Retina (tissue), 1 donor: Measurements from ENCODE around the gene EXOSC6.
"Not testable (repeated sequence)": the region's sequence is repeated elsewhere in the genome, so short reads cannot be mapped to it uniquely, and the experiment has no call there.

Source experiments
- DNase-seq: peaks from one replicate; pipeline ENCODE4 v3.0.0-alpha.2; 2016

Gene EXOSC6

DNA sequence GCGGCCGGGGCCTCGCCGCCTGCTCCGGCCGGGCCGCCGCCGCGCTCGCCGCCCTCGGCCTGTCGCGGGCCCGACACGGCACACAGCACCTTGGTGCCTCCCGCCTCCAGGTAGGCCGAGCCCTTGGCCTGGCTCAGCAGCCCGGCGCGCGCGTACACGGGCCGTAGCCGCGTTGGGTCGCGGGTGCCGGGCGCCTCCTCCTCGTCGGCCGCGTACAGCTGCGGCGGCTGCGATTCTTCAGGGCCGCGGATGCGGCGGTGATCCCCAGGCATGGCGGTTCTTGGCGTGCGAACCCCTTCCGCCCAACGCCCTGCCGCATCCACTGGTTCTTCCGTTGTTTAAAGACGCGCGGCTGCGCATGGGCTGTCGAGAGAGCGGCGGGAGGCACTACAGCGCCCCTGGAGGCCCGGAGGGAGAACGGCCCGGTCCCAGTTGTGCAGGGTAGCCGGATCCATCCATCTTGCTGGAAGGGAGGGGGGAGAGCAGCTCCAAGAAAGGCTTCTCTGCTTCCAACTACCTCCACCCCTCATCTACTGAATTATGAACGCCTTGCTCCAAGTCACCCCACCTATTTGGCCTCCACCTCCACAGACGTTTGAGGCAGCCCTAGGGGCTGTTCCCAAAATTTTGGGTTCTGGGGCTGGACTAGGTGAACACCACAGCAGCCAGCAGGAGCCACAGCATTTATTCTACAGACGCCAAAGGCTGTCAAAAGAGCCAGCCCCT is at the start of gene EXOSC6:
Gene EXOSC6, minus strand, starts transcription at position 312 of the 726 bp plus-strand sequence. Its CDS starts 40 bp downstream, at position 272.
- peak; percentile 95 for DNase-seq

DNA sequence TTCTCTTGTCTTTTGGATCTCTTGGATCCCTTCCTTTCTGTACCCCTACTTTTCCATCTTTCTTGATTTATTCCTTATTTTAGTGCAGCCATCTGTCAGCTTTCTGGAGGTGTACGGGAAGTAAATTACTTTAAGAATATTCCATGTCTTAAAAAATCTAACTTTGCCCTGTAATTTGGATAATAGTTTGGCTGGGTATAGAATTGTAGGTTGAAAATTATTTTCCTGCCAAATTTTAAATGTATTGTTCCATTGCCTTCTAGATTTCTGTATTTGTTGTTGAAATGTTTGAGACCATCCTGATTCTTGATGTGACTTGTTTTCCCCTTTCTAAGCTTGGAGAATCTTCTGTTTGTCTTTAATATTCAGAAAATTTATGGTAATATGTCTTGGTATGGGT is 49.4 kb upstream of the EXOSC6 start:
- DNase-seq, result no peak

DNA sequence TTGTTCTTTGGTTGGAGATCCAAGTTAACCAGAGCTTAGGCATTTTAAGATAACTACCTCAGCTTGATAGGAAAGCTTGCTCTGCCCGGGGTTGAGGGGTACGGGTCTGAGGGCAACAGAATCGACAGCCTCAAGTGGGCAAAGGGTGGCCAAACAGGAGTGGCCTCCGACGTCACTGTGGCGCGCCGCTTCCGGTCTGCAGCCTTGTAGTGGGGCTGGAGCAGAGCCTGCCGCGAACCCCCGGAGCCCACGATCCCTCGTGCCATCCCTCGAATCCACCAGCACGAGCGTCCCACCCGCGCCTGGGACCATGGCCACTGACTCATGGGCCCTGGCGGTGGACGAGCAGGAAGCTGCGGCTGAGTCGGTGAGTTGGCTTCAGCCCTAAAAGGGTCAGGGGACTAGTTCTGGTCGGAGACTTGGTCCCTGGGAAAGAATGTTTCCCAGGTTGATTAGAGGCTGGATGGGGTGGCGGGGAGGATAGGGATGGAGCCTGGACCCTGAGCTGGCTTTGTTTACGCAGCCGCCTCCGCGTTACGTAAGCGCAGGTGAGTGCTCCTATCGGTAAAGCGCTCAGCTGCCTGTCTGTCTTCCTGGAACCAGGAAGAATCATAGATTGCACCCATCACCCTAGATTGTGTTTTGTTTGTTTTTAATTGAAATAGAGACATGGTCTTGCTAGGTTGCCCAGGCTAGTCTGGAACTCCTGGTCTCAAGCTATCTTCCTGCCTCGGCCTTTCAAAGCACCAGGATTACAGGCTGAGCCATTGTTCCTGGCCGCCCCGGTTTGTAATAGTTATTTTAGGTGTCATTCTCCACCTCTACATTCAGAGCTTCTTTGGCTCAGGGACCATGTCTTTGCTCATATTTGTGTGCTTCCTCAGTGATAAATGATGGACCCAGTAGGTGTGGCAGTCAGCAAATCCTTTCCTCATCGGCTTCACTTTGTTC is 47.5 kb upstream of the EXOSC6 start, which contains the start of gene DDX19B:
Gene DDX19B, plus strand, starts transcription at position 199 of the 951 bp plus-strand sequence. Its CDS starts 112 bp downstream, at position 311.
- peak; percentile 90 for DNase-seq

DNA sequence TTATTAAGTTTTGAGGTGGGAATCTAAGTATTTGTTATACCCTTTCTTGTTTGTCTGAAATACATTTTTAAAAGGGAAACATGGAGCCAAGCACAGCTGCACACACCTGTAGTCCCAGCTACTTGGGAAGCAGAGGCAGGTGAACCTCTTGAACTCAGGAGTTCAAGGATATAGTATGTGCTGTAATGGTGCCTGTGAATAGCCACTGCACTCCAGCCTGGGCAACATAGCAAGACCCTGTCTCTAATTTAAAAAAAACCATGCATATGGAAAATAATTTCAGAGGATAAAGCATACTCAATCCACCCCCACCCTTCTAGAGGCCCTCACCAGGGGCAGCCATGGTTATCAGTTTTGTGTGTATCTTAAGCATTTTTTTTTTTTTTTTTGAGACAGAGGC is 43.9 kb upstream of the EXOSC6 start:
- DNase-seq, result no peak

DNA sequence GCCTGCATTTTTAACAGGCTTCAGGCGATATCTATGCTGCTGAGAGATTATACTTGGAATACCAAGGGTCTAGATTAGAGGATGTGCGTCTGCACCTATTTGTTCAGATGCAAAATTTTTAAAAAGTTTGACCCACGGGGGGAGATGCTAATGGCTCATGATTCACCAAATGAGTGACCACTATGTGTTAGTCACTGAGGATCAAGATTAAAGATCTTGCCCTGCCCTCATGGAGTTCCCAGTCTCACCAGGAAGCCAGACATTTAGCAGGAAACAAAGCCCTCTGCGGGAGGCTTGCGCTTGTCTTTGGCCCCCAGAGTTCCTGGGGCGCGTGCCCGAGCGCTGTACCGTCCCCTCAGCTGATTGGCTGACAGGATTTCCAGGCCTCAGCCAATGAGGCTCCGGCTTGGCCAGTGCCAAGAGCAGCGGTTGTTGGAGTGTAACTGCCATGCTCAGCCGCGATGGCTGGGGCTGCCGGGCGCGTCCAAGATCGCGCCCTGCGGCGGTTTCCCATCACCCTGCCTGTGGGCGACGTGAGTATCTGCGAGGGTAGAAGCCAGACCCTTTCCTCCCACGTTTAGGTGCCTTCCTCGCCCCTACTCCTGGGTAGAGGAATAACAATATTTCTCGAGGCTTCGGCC is 42.8 kb upstream of the EXOSC6 start:
- no peak for DNase-seq

DNA sequence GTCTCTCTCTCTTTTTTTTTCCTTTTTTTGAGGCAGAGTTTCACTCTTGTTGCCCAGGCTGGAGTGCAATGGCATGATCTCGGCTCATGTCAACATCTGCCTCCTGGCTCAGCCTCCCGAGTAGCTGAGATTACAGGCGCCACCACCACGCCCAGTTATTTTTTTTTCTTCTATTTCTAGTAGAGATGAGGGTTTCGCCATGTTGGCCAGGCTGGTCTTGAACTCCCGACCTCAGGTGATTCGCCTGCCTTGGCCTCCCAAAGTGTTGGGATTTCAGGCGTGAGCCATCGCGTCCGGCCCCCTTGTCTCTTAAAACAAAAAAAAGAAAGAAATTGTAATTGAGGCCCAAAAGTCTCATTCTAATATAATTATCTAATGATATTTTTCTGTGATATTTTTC is 40.4 kb upstream of the EXOSC6 start:
- DNase-seq, result not testable (repeated sequence)

DNA sequence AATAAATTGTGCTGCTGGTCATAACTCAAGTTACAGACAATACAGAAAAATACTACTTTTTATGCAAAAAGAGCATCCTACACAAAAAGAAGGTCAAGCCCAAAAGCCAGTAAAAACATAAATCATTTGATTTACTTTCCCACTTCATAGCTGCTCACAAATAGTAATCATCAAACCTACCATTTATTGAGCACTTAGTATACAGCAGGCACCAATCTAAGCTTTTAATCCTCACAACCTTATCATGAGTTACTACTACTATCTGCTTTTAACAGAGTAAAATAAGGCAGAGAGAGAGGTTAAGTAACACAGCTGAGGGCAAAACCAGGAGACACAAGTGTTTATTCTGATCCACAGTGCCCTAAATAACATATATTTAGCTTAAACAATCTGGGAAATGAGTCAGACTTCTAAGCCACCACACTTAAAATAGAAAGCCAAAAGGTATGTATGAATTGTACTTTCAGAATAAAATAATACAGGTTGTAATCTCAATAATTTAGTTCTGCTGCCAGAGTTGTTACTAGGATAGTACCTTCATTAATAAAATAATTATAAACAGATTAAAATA is 39.3 kb upstream of the EXOSC6 start:
- no peak for DNase-seq

DNA sequence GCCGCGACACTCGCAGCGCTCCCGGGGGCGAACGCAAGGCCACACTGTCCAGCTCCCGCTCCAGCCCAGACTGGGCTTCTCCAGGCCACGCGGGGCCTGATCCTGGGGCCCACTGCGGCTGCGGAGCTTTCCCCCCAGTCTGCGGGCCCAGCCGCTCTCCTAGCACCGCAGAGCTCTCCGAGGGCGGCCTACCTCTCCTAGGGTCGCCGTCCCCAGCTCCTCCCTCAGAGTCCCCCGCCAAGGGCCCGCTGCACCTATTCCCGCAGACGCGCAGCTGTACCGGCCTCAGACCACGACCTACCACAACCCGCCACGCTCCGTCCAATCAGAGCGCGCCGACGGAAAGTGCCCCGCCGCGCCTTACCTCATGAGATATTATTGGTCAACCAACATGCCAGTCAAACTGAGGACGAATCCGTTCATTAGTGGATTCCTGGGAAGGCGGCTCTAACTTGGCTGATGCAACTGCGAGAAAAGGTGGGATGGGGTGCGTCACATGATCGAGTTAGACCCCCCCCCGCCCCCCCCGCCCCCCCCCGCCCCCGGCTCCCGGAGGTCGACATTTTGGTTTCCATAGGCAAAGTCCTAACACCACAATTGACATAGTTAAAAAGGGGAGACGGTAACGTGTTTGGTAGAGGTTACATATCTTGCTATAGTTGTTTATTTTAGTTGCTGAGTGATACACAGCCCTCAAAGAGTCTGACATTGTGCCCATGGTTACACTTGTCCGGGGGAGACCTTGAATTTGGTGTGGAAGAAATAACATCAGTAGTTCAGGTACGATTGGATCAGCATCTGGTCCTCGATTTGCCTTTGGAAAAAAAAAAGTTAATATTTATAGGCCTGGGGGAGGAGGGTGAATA is 37.7 kb upstream of the EXOSC6 start, which contains the start of gene AARS1:
Gene AARS1, minus strand, starts transcription at position 278 of the 866 bp plus-strand sequence. CDS start 6,743 bp downstream, outside the sequence.
- DNase-seq, result peak; percentile 98

DNA sequence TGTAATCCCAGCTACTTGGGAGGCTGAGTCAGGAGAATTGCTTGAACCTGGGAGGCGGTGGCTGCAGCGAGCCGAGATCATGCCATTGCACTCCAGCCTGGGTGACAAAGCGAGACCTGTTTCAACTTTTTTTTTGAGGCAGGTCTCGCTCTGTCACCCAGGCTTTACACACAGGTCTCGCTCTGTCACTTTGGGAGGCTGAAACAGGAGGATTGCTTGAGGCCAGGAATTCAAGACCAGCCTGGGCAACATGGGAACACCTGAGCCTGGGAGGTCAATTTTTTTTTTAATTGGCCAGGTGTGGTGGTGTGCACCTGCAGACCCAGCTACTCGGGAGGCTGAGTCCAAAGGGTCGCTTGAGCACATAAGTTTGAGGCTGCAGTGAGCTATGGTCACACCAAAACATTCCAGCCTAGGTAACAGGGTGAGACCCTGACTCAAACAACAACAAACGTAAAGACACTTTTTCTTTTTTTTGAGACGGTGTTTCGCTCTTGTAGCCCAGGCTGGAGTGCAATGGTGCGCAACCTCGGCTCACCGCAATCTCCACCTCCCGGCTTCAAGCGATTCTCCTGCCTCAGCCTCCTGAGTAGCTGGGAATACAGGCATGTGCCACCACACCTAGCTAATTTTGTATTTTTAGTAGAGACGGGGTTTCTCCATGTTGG is 35.7 kb upstream of the EXOSC6 start:
- not testable (repeated sequence) for DNase-seq

DNA sequence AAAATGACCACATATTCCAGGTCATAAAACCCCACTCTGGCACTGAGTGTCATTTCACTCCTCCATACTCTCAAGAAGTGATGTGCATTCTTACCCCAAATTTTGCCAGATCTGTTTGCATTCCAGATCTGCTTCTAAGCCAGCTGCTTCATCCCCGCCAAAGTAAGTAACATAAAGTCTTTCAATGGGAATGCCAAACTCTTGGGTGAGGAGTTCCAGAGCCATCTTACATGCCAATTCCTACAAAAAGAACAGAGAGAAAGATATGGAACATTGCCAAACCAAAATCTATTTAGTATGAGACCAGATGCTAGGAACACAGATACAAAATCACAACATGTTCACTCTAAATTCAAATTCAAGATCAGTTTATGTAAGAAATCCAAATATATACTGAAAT is 24.7 kb upstream of the EXOSC6 start:
- no peak for DNase-seq

DNA sequence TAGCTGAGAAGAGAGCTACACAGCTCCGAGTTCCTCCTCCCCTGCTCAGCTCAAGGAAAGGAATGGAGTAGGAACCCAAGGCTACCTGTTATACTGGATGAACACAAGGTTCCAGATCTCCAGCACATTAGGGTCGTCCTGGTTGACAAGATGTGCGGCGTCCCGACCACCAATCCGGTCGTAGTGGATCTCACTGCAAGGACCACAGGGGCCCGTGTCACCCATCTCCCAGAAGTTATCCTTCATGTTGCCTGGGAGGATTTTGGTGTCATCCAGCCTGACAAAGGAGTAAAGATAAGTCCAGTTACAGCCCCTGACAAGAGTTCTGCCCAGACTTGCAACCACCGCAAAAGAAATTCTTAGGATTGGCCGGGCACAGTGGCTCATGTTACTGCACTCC is 20.0 kb upstream of the EXOSC6 start:
- no peak for DNase-seq

DNA sequence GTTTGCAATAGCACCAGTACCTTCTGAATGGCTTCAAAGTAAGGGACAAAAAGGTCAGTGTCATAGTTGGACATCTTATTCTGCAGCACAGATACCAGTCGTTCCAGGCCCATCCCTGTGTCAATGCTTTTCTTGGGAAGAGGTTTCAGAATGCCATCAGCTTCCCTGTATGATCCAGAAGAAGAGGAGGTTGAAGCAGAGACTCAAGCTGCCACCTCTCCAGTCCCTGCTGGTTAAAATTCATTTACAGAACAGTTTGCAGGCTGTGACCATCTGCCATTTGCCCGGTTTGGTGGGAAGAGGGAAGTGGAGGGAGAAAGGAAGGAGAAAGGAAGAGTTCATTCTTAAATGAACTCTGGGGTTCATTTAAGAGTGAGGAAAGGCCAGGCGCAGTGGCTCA is 18.4 kb upstream of the EXOSC6 start:
- no peak for DNase-seq

DNA sequence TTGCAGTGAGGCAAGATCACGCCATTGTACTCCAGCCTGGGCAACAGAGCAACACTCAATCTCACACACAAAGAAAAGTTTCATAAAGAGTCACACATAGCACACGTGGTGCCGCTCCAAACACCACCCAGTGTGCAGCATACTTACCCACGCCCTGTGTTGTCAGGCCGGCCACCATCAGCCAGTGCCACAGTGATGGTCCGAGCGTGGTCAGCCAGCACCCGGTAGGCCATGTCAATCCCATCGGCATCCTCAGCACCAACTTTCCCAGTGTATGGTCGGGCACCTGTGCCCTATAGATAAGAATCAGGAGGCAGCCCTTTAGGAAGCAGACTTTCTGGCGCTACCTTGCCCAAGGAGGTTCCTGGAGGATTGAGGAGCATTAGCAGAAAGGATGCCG is 17.7 kb upstream of the EXOSC6 start:
- DNase-seq, result no peak

DNA sequence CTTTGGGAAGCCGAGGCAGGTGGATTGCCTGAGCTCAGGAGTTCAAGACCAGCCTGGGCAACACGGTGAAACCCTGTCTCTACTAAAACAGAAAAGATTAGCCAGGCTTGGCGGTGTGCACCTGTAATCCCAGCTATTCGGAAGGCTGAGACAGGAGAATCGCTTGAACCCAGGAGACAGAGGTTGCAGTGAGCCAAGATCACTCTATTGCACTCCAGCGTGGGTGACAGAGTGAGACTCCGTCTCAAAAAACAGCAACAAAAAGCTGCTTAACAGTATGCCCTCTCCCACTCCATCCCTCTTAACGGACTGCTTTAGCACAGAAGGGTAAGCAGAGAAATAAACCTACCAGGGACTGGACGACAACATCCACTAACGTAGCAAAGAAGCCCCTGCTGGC is 16.2 kb upstream of the EXOSC6 start:
- not testable (repeated sequence) for DNase-seq

DNA sequence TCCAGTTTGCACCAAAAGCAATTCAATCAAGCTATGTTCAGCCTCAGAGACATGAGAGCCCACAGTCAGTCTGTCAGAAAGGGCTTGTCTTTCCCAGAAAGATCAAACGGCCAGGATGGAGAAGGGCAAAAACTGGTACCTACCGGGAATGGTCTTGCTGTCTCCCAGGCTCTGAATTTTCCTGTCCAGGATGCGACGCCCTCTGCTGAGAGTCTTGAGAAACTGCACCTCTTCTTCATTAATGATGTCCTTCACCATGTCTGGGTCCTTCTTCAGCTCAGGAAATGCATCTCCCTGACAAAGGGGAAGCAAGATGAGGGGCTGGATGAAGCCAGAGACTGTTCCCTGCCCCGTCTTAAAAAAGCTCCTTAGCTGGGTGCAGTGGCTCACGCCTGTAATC is 15.8 kb upstream of the EXOSC6 start:
- DNase-seq, result no peak

DNA sequence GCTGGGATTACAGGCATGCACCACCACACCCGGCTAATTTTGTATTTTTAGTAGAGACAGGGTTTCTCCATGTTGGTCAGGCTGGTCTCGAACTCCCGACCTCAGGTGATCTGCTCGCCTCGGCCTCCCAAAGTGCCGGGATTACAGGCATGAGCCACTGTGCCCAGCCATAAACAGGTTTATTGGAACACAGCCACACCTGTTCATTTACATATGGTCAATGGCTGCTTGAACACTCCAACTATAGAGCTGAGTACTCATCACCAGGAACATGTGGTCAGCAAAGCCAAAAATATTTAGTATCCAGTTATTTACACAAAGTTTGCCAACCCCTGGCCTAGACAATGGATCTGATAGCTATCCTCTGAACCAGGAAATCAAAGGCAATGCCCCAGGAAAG is 8.2 kb upstream of the EXOSC6 start:
- DNase-seq, result not testable (repeated sequence)

DNA sequence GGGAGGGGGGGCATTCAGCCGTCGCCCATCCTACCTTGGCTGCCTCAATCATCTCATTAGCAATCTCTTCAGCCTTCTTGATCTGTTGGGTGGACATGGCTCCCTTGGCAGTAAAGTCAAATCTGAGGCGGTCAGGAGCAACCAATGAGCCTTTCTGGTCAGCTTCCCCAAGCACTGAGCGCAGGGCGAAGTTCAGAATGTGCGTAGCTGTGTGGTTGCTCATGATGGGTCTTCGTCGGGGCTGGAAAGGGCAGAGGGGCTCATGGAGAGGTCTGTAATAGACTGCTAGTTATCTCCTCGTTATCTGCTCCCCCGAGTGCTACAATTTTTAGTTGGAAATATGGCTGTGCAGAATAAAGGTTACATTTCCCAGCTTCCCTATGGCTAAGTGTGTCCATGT is 7.2 kb upstream of the EXOSC6 start:
- no peak for DNase-seq

DNA sequence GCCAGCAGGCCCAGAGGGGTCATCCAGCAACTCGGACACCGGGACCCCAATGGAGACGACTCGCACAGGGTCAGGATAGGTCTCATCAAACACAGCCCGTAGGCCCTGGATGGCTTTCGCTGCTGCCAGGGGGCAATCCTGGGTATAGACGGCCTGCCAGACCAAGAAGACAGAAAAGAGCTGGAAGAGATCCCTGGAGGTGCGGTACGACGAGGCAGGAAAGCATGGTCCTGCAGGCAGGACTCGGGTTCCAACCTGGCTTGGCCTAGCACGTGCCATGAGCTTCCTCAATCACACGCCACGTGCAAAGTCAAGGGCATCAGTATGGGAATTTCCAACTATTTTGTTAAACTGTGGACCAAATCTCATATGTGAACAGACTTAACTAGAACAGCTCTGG is 6.3 kb upstream of the EXOSC6 start:
- DNase-seq, result no peak

DNA sequence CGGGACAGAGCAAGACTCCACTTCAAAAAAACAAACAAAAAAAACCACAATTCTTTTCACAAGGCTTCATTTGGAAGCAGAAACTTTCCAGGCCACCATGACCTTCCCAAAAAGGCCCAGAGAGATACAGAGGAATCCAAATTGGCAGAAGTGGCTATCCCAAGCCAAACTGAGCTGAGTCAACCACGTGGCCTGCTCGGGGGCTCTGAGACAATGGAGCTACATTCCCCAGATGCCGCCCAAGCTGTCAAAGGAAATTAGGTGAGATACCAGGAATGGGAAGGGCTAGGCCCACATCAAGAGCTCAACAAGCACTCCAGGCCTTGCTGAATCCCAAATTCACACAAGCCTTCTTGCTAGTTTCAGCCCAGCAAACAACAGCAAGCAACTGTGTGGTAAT is 5.7 kb upstream of the EXOSC6 start:
- no peak for DNase-seq

DNA sequence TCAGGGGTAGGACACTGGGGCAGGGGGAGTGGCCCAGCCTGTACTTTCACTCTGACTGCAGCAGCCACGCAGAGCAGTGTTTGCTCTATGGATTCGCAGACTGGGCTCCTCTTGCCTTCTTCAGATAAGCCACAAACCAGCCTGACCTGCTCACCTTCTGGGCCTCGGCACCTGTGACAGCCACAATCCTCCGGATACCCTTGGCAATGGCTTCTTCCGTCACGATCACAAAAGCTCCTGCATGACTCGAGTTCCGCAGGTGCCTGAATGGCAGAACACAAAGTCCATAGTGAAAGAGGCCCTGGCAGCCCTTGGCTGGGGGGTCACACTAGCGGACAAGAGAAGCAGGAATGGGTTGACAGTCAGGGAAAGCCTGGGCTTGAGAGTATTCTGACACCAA is 3.8 kb upstream of the EXOSC6 start:
- DNase-seq, result no peak

DNA sequence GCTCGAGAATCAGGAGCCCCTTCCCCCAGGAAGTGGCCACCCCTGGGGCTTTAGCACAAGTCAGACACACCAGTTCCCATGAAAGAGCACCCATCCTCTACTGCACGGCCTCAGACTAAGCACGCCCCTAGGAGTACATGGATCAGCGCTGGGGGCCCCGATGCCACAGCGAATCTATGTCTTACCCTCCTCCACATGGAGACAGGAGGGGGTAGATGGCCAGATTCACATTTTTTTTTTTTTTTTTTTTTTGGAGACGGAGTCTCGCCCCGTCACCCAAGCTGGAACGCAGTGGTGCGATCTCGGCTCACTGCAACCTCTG is 3.2 kb upstream of the EXOSC6 start:
- no peak for DNase-seq
